GM12878 (cell line): Measurements from ENCODE around the gene ANXA3. TPM values are rescaled to one million over a fixed set of nuclear protein-coding genes. Genes with fewer than 3 reads are reported as not detected.

Experiments
- ATAC-seq: fragments of 200-7000 bp; cut with Tn5 transposase; 3 replicates; pipeline ENCODE4 v1.9.1; 2020; ENCODE audit warnings: mild to moderate bottlenecking, moderate library complexity
- BruUV-seq: library from RNA; stranded (reverse); fragments of 400-500 nt; replicated peaks from 2 replicates; lab custom pipeline; 2021; lab: Mats Ljungman, UMichigan
- CTCF ChIA-PET: fragments of 300-600 bp; sonication (Branson Sonifier 250); formaldehyde crosslinking; extraction: SDS; loops from one replicate; lab custom pipeline; 2021; ENCODE audit warnings: inconsistent platforms; lab: Yijun Ruan, JAX
- POLR2A ChIA-PET: fragments of 350-600 bp; formaldehyde crosslinking; extraction: SDS; loops from one replicate; lab custom pipeline; 2021; ENCODE audit warnings: inconsistent platforms; lab: Charles Lee
- RAD21 ChIA-PET: fragments of 300-600 bp; sonication (Branson Sonifier 250); formaldehyde crosslinking; loops from one replicate; lab custom pipeline; 2023; ENCODE audit warnings: antibody characterized with exemption; ENCODE audit not compliant: unreplicated experiment; lab: Charles Lee
- SMC1A ChIA-PET: fragments of 300-600 bp; sonication (Branson Sonifier 250); formaldehyde crosslinking; loops from one replicate; lab custom pipeline; 2023; ENCODE audit not compliant: unreplicated experiment, uncharacterized antibody; lab: Charles Lee
- DNase-seq: peaks from one replicate; pipeline ENCODE4 v3.0.0-alpha.2; 2011; ENCODE audit warnings: low read depth, low spot score
- FAIRE-seq: peaks from 3 replicates; lab custom pipeline; 2011; peaks lifted over from hg19 to GRCh38; lab: Jason Lieb, UNC
- H2AFZ ChIP-seq: 2 replicates; pipeline ENCODE4 v1.6.0; 2011; ENCODE audit warnings: low read depth, low read length, control low read depth; ENCODE audit not compliant: control insufficient read depth
- H3K27ac ChIP-seq: 2 replicates; pipeline ENCODE4 v1.5.1; 2011; ENCODE audit warnings: control low read depth; ENCODE audit not compliant: control insufficient read depth, insufficient read depth
- H3K27me3 ChIP-seq, 2 experiments: replicated peaks in 1 of 2; 2 replicates each; pipeline versions ENCODE4 v1.6.0 to v1.6.1; 2011; ENCODE audit warnings: low read length in 1 of 2; ENCODE audit not compliant: control insufficient read depth in 2 of 2, insufficient read depth in 2 of 2
- H3K36me3 ChIP-seq, 2 experiments: 2 replicates each; pipeline ENCODE4 v1.5.1; 2011; ENCODE audit warnings: low read length in 1 of 2; ENCODE audit not compliant: control insufficient read depth in 2 of 2, insufficient read depth in 2 of 2
- H3K4me1 ChIP-seq: 2 replicates; pipeline ENCODE4 v1.6.1; 2011; ENCODE audit warnings: mild to moderate bottlenecking, low read length, moderate library complexity, mixed read lengths; ENCODE audit not compliant: control insufficient read depth, insufficient read depth
- H3K4me2 ChIP-seq: 2 replicates; pipeline ENCODE4 v1.6.0; 2011; ENCODE audit warnings: control low read depth; ENCODE audit not compliant: control insufficient read depth, insufficient read depth
- H3K4me3 ChIP-seq: fragments of 200-600 bp; sonication (generic); 2 replicates; pipeline ENCODE4 v1.5.1; 2016
- H3K79me2 ChIP-seq: 2 replicates; pipeline ENCODE4 v1.6.0; 2011; ENCODE audit warnings: low read length; ENCODE audit not compliant: control insufficient read depth, insufficient read depth
- H3K9ac ChIP-seq: 2 replicates; pipeline ENCODE4 v1.8.0; 2011; ENCODE audit warnings: low read length, control low read depth, mixed read lengths; ENCODE audit not compliant: control insufficient read depth, insufficient read depth
- H3K9me3 ChIP-seq: replicated peaks from 3 replicates; pipeline ENCODE4 v1.5.1; 2011; ENCODE audit warnings: mild to moderate bottlenecking, low read length; ENCODE audit not compliant: control insufficient read depth, insufficient read depth
- H4K20me1 ChIP-seq: 2 replicates; pipeline ENCODE4 v1.6.0; 2011; ENCODE audit not compliant: control insufficient read depth, insufficient read depth
- MYC ChIP-seq: IDR thresholded peaks from 2 replicates; pipeline ENCODE4 v1.6.1; 2011; ENCODE audit warnings: mild to moderate bottlenecking, low read length, moderate library complexity, inconsistent platforms; ENCODE audit not compliant: insufficient read depth, insufficient replicate concordance, insufficient read length, severe bottlenecking
- WGBS: methylation state at CpG from one replicate; pipeline ENCODE4 v1.1.6; 2016; ENCODE audit warnings: low lambda C conversion rate; ENCODE audit not compliant: insufficient replicate concordance, insufficient coverage; ENCODE audit errors: missing lambda C conversion rate; 5-methylcytosine and 5-hydroxymethylcytosine counted together
- in situ Hi-C: fragments of 300-500 bp; cut with MboI; formaldehyde crosslinking; loops from 9 replicates; pipeline ENCODE4 v1.14.3; 2018; ENCODE audit warnings: mixed read lengths
- intact Hi-C: fragments of 100-400 bp; cut with micrococcal nuclease; formaldehyde crosslinking; loops from one replicate; pipeline ENCODE4 v1.14.2; 2022; ENCODE audit not compliant: unreplicated experiment
- polyA plus RNA-seq, 11 experiments: library from polyadenylated mRNA; depleted of rRNA in 4 of 11; unstranded in 6 of 11; stranded (reverse) in 5 of 11; fragments of >200 nt; fragmentation: Nextera tagmentation in 4 of 11; fragmentation: Illumina TruSeq in 1 of 11; extraction: Ambion mirVana in 4 of 11; extraction: Trizol in 1 of 11; gene quantifications; 1 replicate in 1 of 11; 2 replicates in 10 of 11; pipeline versions ENCODE4 v1.2.1 to v1.2.3, GENCODE V29; 2011 to 2016; ENCODE audit warnings: inconsistent platforms in 2 of 11, missing spikeins in 2 of 11, low read depth in 1 of 11
- total RNA-seq, 4 experiments: library from RNA; depleted of rRNA in 3 of 4; stranded (reverse); fragments of >200 nt in 3 of 4; fragmentation: Illumina TruSeq in 1 of 4; extraction: Trizol in 1 of 4; gene quantifications; 2 replicates each; pipeline versions ENCODE4 v1.2.1 to v1.2.3, GENCODE V29; 2013 to 2021
- TF ChIP-seq, protein P1 (sequence below): fragments of 450-650 bp; IDR thresholded peaks from 2 replicates; pipeline ENCODE4 v1.6.1; 2016; ENCODE audit warnings: mild to moderate bottlenecking

ANXA3 gene
- total and polyA plus RNA-seq, 10 of the 15 experiments (the other 5 are each of a cell fraction or from before 2014, with no cell fraction given) = 0.28 to 14.7 (median 0.91) TPM

DNA sequence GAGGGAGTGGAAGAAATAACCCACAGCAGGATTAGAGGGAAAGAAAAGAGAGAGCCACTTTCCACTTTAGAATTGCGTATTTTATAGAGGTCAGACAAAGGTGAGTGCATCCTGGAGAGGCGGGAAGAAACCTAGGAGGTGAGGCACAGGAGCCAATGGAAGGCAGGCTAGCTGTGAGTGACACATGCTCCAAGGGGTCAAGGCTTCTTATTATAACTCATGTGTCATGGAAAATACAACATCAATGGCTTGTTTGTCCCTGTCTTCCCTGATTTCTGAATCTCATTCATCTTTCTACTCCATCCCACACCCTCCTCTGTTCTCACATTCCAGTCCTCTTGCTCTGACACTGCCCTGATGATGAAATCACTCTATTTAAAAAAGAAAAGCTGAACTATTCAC lies 14.4 kb downstream of the ANXA3 start:
- no peaks in the 10 kb centered on the region for H3K9me3 ChIP-seq
- FAIRE-seq = no peak
- no peaks in the 10 kb centered on the region for H3K79me2 ChIP-seq
- no peak for DNase-seq
- in situ Hi-C loops = no loop called here
- no peak overlapping the region for H3K4me3 ChIP-seq
- H4K20me1 ChIP-seq = no peaks in the 10 kb centered on the region
- ChIA-PET POLR2A (interaction anchor here (0.5 to 0.8 kb wide), 2 partner anchors 105 to 146 kb away, joined by 3 read pairs; no protein-coding TSS in a partner anchor), CTCF (interaction anchor here (0.5 to 4.5 kb wide), 3 partner anchors 26 to 433 kb away, joined by 3 to 19 read pairs (median 12); no protein-coding TSS in a partner anchor), SMC1A (interaction anchor here (0.7 to 7.1 kb wide), 8 partner anchors 12 to 506 kb away, joined by 3 to 69 read pairs (median 6); partner anchors contain the start of gene ANXA3)
- H3K27me3 ChIP-seq = no peaks in the 10 kb centered on the region
- no peak overlapping the region for H3K4me2 ChIP-seq
- H3K4me1 ChIP-seq = peaks cover 6% of the 10 kb centered on the region
- TF ChIP-seq MYC = no peak
- TF ChIP-seq, protein P1, sequence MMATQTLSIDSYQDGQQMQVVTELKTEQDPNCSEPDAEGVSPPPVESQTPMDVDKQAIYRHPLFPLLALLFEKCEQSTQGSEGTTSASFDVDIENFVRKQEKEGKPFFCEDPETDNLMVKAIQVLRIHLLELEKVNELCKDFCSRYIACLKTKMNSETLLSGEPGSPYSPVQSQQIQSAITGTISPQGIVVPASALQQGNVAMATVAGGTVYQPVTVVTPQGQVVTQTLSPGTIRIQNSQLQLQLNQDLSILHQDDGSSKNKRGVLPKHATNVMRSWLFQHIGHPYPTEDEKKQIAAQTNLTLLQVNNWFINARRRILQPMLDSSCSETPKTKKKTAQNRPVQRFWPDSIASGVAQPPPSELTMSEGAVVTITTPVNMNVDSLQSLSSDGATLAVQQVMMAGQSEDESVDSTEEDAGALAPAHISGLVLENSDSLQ = 0 out of 2 replicates have a peak, but pooled peaks have one; percentile 28
- TF ChIP-seq, all 136 proteins: peak for 1
- H3K36me3 ChIP-seq = no peaks in the 10 kb centered on the region
- no peak overlapping the region for H3K9ac ChIP-seq
- BruUV-seq = no TSS peak
- no peak overlapping the region for H2AFZ ChIP-seq
- ATAC-seq = no peak
- WGBS = 78% methylated on average over 2 of the region's 2 CpGs
- intact Hi-C loops = loop anchor here (10.0 kb wide), 1 partner anchor 511 kb away; the partner anchor contains the start of gene FRAS1
- RAD21 ChIA-PET = interaction anchor here (0.6 to 1.7 kb wide), 5 partner anchors 26 to 506 kb away, joined by 3 to 6 read pairs (median 3); no protein-coding TSS in a partner anchor
- H3K27ac ChIP-seq = no peak overlapping the region
